ENCODE results near the gene FGFBP3.

Gene FGFBP3

GRCh38 chr10:91879515-91880170 is 29.6 kb downstream of the FGFBP3 start:
- Histone ChIP-seq H3K9ac (ENCODE audit: low read length) (no peak overlapping the region), H3K27me3 (ENCODE audit: low read depth, low read length) (no peaks in the 10 kb centered on the region), H3K4me1 (ENCODE audit: low read length) (no peaks in the 10 kb centered on the region), H3K4me2 (ENCODE audit: low read length) (no peak overlapping the region), H4K20me1 (ENCODE audit: insufficient read depth, low read length) (no peaks in the 10 kb centered on the region), H2AFZ (ENCODE audit: low read depth, low read length) (no peak overlapping the region), H3K9me3 (ENCODE audit: insufficient read depth, low read length) (no peaks in the 10 kb centered on the region), H3K79me2 (ENCODE audit: low read length) (no peaks in the 10 kb centered on the region), H3K27ac (ENCODE audit: low read length) (no peak overlapping the region), H3K36me3 (replicated peaks; ENCODE audit: low read depth, low read length) (no peaks in the 10 kb centered on the region), H3K4me3 (ENCODE audit: low read length) (no peak overlapping the region)
- TF ChIP-seq, protein P1, sequence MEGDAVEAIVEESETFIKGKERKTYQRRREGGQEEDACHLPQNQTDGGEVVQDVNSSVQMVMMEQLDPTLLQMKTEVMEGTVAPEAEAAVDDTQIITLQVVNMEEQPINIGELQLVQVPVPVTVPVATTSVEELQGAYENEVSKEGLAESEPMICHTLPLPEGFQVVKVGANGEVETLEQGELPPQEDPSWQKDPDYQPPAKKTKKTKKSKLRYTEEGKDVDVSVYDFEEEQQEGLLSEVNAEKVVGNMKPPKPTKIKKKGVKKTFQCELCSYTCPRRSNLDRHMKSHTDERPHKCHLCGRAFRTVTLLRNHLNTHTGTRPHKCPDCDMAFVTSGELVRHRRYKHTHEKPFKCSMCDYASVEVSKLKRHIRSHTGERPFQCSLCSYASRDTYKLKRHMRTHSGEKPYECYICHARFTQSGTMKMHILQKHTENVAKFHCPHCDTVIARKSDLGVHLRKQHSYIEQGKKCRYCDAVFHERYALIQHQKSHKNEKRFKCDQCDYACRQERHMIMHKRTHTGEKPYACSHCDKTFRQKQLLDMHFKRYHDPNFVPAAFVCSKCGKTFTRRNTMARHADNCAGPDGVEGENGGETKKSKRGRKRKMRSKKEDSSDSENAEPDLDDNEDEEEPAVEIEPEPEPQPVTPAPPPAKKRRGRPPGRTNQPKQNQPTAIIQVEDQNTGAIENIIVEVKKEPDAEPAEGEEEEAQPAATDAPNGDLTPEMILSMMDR (IDR thresholded peaks at IDR 0.05; ENCODE audit: low read depth, low read length): no peak
- TF ChIP-seq EZH2phosphoT487 (IDR thresholded peaks at IDR 0.05; ENCODE audit: low read depth): no peak

- Histone ChIP-seq H3K27ac (ENCODE audit: low read length) (no peak overlapping the region), H3K9ac (ENCODE audit: low read length) (no peak overlapping the region), H3K27me3 (ENCODE audit: low read depth, low read length) (no peaks in the 10 kb centered on the region), H3K79me2 (ENCODE audit: low read length) (no peaks in the 10 kb centered on the region), H3K9me3 (ENCODE audit: insufficient read depth, low read length) (no peaks in the 10 kb centered on the region), H4K20me1 (ENCODE audit: insufficient read depth, low read length) (no peaks in the 10 kb centered on the region), H3K4me3 (ENCODE audit: low read length) (no peak overlapping the region), H3K36me3 (replicated peaks; ENCODE audit: low read depth, low read length) (no peaks in the 10 kb centered on the region), H3K4me1 (ENCODE audit: low read length) (no peaks in the 10 kb centered on the region), H3K4me2 (ENCODE audit: low read length) (no peak overlapping the region), H2AFZ (ENCODE audit: low read depth, low read length) (no peak overlapping the region)
- no peak for TF ChIP-seq EZH2phosphoT487 (IDR thresholded peaks at IDR 0.05; ENCODE audit: low read depth)
- TF ChIP-seq, protein P1 (IDR thresholded peaks at IDR 0.05; ENCODE audit: low read depth, low read length): no peak
These were observed 33.5 kb downstream of the FGFBP3 start for GRCh38 chr10:91875779-91876178.

DNA sequence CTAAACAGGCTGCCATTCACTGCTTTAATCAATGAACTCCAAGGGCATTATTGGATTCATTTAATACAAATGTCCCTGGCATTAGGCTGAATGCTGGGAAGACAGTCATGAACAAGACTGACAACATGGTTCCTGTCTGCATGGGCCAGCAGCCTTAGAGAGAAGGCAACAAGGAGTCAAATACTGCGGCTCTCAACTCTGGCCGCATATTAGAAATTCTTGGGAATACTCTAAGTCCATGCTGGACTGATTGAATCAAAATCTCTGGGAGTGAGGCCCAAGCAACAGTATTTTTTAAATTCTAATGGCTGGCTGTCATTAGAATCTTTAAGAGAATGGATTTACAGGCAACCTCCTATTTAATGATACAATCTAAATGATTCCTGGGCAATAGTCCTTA is 34.1 kb downstream of the FGFBP3 start:
- Histone ChIP-seq H2AFZ (ENCODE audit: low read depth, low read length) (no peak overlapping the region), H3K79me2 (ENCODE audit: low read length) (no peaks in the 10 kb centered on the region), H4K20me1 (ENCODE audit: insufficient read depth, low read length) (no peaks in the 10 kb centered on the region), H3K27ac (ENCODE audit: low read length) (no peak overlapping the region), H3K4me1 (ENCODE audit: low read length) (no peaks in the 10 kb centered on the region), H3K36me3 (replicated peaks; ENCODE audit: low read depth, low read length) (no peaks in the 10 kb centered on the region), H3K4me3 (ENCODE audit: low read length) (no peak overlapping the region), H3K9ac (ENCODE audit: low read length) (no peak overlapping the region), H3K9me3 (ENCODE audit: insufficient read depth, low read length) (no peaks in the 10 kb centered on the region), H3K4me2 (ENCODE audit: low read length) (no peak overlapping the region), H3K27me3 (ENCODE audit: low read depth, low read length) (no peaks in the 10 kb centered on the region)
- TF ChIP-seq EZH2phosphoT487 (IDR thresholded peaks at IDR 0.05; ENCODE audit: low read depth): no peak
- TF ChIP-seq, protein P1 (IDR thresholded peaks at IDR 0.05; ENCODE audit: low read depth, low read length): no peak

DNA sequence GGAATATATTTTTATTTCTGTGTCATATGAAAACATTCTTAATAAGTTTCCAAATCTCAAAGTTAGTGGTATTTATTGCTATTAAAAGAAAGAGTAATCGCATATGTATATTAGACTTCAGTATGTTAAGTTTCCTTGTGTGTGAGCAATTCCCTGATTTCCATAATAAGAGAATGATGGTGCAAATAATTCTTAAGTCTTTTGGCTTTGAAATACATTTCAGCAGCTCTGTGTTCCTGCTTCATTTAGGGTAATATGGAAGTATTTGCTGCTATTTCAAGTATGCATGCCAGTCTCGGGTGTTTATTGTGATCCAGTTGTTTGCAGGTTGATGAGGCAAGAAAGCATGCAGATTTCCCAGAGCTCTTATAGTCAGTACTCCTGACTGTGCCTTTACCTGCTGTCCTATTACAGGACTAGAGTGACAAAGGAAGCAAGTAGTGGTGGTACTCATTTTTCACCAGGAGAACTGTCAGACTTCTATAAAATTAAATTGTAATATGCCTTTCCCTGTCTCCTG is 43.7 kb downstream of the FGFBP3 start:
- Histone ChIP-seq H3K27ac (ENCODE audit: low read length) (no peak overlapping the region), H3K9me3 (ENCODE audit: insufficient read depth, low read length) (no peaks in the 10 kb centered on the region), H3K36me3 (replicated peaks; ENCODE audit: low read depth, low read length) (peaks cover 26% of the 10 kb centered on the region), H3K27me3 (ENCODE audit: low read depth, low read length) (no peaks in the 10 kb centered on the region), H3K4me3 (ENCODE audit: low read length) (no peak overlapping the region), H3K4me2 (ENCODE audit: low read length) (no peak overlapping the region), H3K4me1 (ENCODE audit: low read length) (peaks cover 7% of the 10 kb centered on the region), H3K79me2 (ENCODE audit: low read length) (no peaks in the 10 kb centered on the region), H4K20me1 (ENCODE audit: insufficient read depth, low read length) (no peaks in the 10 kb centered on the region), H3K9ac (ENCODE audit: low read length) (no peak overlapping the region), H2AFZ (ENCODE audit: low read depth, low read length) (no peak overlapping the region)
- TF ChIP-seq, protein P1 (IDR thresholded peaks at IDR 0.05; ENCODE audit: low read depth, low read length): no peak
- TF ChIP-seq EZH2phosphoT487 (IDR thresholded peaks at IDR 0.05; ENCODE audit: low read depth): no peak

Measured in OCI-LY3 (cell line).